GM19043 (cell line): Measurements from ENCODE around the gene TGM1.
A peak's percentile ranks its signal among the peaks of the same experiment; 100 is the strongest.
"Not testable (repeated sequence)": the region's sequence is repeated elsewhere in the genome, so short reads cannot be mapped to it uniquely, and the experiment has no call there.

Source experiments
- ATAC-seq: cut with Tn5 transposase; IDR thresholded peaks from one replicate; pipeline ENCODE4 v1.9.1; 2021; ENCODE audit warnings: low read depth; ENCODE audit not compliant: unreplicated experiment

TGM1 gene

DNA sequence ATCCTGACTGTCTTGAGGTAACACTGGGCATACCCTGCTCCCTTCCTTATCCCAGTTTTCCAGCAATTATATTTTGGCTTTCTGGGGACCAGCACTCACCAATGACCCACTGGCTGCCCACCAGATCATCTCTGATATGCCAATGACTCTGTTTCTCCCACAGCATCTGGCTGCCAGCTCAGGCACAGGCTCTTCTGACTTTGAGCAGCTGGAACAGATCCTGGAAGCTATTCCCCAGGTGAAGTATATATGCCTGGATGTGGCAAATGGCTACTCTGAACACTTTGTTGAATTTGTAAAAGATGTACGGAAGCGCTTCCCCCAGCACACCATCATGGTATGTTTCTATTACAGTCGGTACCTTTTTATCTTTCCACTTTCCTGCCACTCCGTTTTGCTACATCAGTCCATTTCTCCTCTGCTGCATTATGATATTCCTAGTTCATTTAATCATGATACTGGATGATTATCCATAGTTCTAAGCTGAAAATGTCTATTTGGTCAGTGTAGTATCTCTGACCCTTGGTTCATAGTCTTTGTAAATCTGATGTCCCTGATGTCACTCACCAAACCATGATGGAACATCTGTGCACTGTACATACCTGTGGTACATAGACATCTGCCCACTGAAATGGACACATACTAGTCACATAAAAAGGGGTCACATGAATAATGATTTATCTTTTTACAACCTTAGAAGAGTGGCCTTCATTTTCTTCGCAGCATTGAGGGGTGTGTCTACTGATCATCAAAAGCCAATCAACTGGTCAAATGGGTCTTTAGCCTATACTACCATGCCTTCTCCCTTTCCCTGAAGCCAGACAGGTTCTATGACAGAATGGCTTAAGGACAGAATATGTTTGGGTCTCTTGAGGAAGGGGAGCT lies 26.9 kb downstream of the TGM1 start:
- no peak for ATAC-seq

DNA sequence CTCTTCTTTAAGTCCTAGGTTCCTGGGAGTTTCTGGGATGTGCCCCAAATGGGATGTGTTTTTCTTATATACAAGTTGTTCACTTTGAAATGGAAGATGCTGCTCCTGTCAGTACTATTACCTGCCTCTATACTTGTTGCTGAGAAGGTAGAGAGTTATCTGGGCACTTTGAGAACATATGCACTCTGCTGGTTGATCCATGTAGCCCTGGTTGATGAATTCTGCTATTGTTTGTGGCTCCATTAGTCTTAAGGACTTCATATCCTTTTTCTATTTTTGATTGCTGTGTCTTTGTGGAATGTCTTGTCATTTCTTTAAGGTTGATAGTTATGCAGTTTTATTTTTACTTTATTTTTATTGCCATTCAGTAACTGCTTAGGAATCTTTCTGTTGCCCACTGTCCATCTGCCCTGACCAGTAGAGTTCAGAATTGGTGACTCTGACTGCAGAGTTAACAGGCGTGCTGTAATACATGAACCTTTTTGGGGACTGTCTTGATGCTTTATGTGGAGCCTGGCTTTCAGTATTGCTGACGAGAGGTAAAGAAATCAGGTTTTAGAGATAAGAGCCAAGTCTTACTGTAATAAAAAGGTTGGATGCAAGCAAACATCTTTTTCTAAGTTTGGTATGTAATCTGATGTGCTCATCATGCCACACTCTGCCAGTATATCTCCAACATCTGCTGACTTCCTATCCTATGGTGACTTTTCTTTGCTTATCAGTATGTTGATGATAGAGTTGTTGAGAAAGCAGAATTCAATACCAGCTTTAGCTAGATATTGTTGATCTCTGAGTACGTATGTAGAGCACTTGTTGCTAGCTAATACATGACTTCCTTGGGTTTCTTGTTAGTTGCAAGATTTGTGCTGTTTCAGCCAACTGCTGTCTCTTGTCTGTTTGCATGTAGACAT lies 28.6 kb downstream of the TGM1 start:
- ATAC-seq: no peak

- no peak for ATAC-seq
Measured at GRCh38 chr14:24233538-24233866, 29.5 kb downstream of the TGM1 start.

DNA sequence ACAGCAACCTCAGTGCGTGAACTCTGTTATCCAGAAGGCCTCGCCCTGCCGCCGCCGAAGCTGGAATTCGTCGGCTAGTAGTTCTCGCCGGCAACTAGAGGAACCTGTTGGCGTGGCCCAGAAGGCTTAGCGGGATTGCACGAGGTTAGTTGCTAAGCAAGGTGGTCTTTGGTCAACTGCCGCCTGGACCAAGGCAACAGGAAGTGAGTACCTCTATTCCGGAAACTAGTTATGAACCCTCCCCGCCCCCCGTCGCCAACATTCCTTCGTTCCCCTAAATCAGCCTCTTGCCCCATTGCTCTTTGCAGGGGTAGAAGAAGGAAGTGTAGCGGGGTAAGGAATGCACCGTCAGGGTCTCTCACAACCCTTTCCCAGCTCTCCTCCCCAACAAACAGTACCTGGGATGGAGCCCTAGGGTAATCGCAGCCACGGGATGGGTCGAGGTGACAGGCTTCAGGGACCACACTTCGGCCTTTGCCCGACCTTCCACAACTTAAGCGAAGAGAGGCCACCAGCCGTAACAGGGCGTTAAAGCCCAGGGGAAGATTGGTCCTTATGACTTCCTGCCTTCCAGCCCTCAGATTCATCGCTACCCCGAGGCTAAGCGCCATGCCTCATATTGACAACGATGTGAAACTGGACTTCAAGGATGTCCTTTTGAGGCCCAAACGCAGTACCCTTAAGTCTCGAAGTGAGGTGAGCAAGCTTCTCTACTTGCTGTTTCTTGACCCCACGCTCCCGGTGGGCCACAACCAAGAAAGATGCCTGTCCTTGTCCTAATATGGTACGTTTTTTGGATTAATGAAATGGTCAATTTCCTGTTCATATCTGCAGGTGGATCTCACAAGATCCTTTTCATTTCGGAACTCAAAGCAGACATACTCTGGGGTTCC lies 30.1 kb downstream of the TGM1 start, which contains the start of gene GMPR2:
Gene GMPR2 (plus strand): TSS at position 285 of the 893 bp plus-strand sequence. CDS start 325 bp downstream, at position 610.
- peak; percentile 50 for ATAC-seq

GRCh38 chr14:24232121-24232644 lies 30.8 kb downstream of the TGM1 start, which contains the start of gene NEDD8:
Gene NEDD8 (minus strand): TSS chr14:24232367. CDS start chr14:24232267, 100 bp downstream.
- peak; percentile 71 for ATAC-seq

GRCh38 chr14:24231263-24232120 lies 31.5 kb downstream of the TGM1 start:
- ATAC-seq: no peak

DNA sequence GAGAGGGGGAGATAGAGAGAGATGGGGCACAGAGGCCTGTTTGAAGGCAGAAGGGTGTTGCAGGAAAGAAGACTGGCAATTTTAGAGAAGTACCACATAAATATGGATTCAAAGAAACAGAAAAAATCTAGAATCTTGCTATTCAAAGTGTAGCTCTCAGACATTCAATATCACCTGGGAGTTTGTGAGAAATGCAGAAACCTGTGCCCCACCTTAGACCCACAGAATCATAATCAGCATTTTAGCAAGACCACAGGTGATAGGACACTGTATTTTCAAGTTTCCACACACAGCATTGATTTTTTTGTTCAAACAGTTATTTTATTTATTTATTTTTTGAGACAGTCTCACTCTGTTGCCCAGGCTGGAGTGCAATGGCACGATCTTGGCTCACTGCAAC lies 34.1 kb downstream of the TGM1 start:
- ATAC-seq: no peak

DNA sequence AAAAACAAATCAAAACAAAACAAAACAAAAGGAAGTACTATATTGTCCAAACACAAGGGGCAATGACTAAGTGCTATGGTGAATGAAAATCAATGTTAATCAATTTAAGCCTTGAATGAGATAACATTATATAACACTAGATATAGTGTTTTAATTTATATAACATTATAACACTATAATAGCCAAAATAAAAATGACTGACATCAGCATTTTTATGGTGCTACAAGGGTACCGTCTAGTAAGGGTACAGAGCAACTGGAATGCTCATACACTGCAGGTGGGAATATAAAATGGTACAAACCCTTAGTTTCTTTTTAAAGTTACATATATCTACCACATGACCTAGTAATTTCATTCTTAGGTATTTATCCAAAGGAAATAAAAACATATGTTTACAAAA lies 36.5 kb downstream of the TGM1 start:
- no peak for ATAC-seq

DNA sequence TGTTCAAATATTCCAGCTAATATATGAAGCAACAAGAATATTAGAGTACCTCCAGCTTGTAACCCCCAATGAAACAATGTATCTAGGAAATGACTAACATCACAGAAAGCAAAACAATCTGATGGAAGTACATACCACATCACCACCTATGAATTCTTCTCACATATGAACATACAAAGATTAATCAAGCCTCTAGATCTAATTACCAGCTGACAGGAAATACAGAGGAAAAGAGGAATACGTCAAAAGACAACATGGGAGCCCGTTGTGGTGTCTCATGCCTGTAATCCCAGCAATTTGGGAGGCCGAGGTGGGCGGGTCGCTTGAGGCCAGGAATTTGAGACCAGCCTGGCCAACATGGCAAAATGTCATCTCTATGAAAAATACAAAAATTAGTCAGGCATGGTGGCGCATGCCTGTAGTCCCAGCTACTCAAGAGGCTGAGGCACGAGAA lies 38.3 kb downstream of the TGM1 start:
- no peak for ATAC-seq

- ATAC-seq: not testable (repeated sequence)
Measured at GRCh38 chr14:24222987-24223386, 40.0 kb downstream of the TGM1 start.

DNA sequence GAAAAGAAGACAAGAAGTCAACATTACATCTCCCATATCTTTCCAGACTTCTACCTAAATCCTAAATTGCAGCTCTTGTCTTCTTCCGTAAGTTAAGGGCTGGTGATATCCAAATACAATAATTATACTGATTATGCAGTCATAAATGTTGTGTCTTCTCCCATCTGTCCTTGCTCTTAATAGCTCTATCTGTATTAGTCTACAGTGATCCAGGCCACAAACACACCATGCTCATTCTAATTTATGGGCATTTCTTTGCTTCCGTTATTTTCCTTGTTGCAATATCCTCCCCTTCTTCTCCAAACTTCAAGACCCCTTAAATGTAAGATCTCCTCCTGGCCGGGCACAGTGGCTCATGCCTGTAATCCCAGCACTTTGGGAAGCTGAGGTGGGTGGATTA lies 43.5 kb downstream of the TGM1 start:
- ATAC-seq: no peak

DNA sequence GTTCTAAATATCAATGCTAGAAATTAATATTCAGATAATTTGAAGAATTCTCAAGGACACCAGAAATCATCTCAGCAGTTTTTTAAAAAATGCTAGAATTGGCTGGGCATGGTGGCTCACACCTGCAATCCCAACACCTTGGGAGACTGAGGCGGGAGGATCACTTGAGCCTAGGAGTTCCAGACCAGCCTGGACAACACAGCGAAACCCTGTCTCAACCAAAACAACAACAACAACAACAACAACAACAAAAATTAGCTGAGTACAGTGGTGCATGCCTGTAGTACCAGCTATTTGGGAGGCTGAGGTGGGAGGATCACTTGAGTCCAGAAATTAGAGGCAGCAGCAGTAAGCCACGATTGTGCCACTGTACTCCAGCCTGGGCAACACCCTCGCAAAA lies 43.9 kb downstream of the TGM1 start:
- ATAC-seq: no peak

DNA sequence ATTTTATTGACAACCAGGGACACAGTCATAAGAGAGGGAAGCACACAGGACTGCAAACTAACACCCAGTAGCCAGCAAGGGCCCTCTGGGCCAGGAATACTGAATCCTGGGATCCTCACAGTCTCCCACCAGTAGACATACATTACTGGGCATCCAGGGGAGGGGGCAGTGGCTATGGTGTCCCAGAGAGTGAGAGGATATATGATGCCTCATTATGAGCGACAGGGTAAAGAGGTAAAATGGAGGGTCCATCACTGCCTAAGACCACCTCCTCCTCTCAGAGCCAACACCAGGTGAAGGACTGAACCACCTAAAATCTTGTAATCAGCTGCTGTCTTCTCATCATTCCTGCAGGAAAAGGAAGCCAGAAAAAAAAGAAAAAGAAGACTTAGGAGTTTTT lies 46.1 kb downstream of the TGM1 start:
- not testable (repeated sequence) for ATAC-seq

GRCh38 chr14:24216345-24216699 lies 46.7 kb downstream of the TGM1 start:
- ATAC-seq: no peak

DNA sequence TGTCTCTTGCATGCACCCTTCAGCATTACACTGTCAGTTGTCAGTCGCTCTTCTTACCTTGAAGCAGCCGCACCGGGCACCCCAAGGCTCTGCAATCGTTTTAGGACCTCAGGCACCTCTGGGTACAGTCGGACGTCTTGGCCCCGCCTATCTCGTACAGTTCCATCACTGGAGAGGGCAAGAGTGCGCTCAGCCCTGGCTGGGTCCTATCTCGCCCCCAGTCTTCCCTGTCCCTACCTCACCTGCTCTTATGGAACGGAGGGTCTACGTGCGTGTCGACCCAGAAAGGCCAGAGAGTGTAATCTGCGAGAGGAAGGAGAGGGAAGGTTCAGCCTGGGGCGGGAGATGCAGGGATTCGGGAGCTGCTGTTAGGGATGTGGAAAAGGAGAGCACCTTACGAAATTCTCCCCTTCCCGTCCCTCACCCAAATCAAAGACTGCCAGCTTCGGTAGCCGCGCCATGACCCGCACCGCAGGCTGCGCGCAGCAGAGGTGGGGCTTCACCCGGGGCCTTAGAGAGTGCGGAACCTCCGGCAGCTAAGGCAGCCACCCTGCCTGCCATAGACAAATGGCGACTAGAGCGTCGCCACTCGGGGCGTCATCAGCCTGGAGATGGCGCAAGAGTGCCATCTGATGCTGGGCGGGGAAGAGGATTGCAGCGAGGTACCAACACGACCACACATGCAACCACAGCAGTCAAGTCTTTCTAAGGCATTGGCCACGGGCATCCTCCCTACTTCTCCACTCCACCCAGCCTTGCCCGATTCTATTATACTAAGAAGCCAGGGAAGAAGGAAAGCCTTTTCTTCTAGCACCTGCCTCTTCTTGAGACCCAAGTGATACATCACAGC lies 47.3 kb downstream of the TGM1 start, which contains the start of gene MDP1:
Gene MDP1 (minus strand): TSS at position 572 of the 850 bp plus-strand sequence. CDS start 111 bp downstream, at position 461.
- peak; percentile 60 for ATAC-seq

- no peak for ATAC-seq
Measured at GRCh38 chr14:24213866-24214662, 48.9 kb downstream of the TGM1 start.
